HFF-Myc (cell line): ENCODE results near the gene DISP3.

Experiments used
- DNase-seq: peaks from one replicate; pipeline ENCODE4 v3.0.0-alpha.2; 2011; ENCODE audit warnings: low read depth; ENCODE audit errors: extremely low read depth
- H3K4me3 ChIP-seq: replicated peaks from 2 replicates; pipeline ENCODE4 v1.5.1; 2011; ENCODE audit warnings: low read depth, mild to moderate bottlenecking, control low read depth, low read length
- TF ChIP-seq, protein P1 (sequence below): IDR thresholded peaks from 2 replicates; pipeline ENCODE4 v1.5.1; 2012; ENCODE audit warnings: mild to moderate bottlenecking, low read depth, low read length, control low read depth; ENCODE audit errors: missing control alignments

Gene DISP3

DNA sequence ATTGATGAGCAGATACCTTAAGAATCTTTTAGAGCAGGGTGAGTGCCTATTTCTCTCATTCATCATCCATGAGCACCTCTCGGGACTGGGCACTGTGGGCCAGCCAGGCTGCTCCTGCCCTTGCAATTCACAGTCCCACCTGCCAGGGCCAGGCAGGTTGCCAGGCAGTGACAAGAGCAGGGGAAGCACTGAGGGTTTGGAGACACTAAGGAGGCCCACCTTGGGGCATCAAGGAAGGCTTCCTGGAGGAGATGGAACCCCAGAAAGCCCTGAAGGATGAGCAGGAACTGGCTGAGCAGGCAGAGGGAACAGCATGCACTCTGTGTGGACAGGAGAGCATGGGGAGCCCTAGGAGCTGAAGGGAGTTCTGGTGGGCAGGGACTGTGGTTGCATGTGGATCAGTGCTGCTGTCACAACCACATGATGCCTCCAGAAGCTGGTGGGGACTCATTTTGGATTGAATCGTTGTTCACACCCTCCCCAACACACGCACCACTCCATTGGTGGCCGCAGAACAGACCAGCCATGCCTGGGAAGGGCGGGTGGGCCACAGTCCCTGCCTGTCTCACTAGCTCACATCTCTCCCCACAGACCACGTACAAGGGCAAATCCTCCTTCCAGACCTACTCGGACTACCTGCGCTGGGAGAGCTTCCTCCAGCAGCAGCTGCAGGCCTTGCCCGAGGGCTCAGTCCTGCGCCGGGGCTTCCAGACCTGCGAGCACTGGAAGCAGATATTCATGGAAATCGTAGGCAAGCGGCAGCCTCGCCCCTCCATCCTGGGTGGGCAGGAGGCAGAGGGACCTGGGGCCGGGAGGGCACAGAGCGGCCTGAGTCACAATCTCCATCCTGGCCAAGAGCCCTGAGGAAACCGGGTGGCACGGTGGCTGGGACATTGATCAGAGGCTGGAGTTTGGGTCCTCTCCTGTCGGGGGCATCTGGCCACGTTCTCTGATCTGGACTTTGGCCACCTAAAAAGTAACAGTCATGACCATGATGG lies 55.1 kb downstream of the DISP3 start:
- H3K4me3 ChIP-seq: no peak overlapping the region
- TF ChIP-seq, protein P1, sequence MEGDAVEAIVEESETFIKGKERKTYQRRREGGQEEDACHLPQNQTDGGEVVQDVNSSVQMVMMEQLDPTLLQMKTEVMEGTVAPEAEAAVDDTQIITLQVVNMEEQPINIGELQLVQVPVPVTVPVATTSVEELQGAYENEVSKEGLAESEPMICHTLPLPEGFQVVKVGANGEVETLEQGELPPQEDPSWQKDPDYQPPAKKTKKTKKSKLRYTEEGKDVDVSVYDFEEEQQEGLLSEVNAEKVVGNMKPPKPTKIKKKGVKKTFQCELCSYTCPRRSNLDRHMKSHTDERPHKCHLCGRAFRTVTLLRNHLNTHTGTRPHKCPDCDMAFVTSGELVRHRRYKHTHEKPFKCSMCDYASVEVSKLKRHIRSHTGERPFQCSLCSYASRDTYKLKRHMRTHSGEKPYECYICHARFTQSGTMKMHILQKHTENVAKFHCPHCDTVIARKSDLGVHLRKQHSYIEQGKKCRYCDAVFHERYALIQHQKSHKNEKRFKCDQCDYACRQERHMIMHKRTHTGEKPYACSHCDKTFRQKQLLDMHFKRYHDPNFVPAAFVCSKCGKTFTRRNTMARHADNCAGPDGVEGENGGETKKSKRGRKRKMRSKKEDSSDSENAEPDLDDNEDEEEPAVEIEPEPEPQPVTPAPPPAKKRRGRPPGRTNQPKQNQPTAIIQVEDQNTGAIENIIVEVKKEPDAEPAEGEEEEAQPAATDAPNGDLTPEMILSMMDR: no peak
- DNase-seq: no peak

DNA sequence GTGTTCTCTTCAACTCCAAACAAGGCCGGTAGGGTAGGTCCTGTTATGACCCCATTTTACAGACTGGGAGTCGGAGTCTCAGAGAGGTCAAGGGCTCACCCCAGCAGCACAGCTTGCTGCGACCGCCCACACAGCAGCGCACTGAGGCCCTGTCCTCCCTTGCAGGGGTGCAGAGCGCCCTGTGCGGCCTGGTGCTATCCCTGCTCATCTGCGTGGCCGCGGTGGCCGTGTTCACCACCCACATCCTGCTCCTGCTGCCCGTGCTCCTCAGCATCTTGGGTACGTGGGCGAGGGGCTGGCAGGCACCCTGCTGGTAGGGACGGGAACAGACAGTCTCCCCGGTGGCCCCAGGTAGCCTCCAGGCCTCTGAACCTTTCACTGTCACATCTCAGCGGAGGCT lies 55.9 kb downstream of the DISP3 start:
- TF ChIP-seq, protein P1: no peak
- DNase-seq: no peak
- no peak overlapping the region for H3K4me3 ChIP-seq

DNA sequence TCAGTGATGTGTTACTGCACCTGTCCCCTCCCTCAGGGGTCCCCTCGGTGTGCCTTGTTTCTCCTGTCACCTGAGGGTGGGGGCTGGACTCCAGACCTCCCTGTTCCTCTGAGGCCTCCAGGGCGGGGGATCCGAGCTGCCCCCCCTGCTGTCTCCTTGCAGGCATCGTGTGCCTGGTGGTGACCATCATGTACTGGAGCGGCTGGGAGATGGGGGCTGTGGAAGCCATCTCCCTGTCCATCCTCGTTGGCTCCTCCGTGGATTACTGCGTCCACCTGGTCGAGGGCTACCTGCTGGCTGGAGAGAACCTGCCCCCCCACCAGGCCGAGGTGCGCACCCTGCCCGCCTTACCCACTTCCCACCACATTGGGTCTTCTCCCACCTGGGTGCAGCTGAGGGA lies 56.4 kb downstream of the DISP3 start:
- no peak for DNase-seq
- TF ChIP-seq, protein P1: no peak
- no peak overlapping the region for H3K4me3 ChIP-seq

DNA sequence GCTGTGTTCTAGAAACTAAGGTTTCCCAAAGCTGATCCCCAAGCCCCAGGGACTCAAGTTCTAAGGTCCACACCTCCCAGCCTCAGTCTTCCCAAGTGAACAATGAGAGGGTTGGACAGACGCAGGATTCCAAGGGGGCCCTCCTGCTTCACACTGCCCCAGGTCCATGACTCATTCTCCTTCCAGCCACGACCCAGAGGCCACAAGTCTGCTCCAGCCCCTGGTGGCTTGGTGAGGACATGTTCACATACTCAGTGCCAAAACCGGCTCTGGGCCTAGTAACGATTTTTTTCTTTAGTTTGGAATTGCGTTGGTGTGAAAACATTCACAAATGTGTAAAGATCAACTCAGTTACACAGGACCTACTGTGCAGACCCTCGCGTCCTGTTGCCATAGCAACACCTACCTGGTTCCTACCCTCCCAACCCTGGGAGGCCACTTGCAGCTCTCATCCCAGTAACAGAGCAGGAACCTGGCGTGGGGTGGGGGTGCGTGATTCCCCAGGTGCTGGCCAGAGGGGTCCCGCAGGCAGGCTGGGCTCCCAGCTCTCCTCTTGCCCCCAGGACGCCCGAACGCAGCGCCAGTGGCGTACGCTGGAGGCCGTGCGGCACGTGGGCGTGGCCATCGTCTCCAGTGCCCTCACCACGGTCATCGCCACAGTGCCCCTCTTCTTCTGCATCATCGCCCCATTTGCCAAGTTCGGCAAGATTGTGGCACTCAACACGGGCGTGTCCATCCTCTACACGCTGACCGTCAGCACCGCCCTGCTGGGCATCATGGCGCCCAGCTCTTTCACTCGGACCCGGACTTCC lies 57.0 kb downstream of the DISP3 start:
- TF ChIP-seq, protein P1: no peak
- no peak for DNase-seq
- H3K4me3 ChIP-seq: no peak overlapping the region

DNA sequence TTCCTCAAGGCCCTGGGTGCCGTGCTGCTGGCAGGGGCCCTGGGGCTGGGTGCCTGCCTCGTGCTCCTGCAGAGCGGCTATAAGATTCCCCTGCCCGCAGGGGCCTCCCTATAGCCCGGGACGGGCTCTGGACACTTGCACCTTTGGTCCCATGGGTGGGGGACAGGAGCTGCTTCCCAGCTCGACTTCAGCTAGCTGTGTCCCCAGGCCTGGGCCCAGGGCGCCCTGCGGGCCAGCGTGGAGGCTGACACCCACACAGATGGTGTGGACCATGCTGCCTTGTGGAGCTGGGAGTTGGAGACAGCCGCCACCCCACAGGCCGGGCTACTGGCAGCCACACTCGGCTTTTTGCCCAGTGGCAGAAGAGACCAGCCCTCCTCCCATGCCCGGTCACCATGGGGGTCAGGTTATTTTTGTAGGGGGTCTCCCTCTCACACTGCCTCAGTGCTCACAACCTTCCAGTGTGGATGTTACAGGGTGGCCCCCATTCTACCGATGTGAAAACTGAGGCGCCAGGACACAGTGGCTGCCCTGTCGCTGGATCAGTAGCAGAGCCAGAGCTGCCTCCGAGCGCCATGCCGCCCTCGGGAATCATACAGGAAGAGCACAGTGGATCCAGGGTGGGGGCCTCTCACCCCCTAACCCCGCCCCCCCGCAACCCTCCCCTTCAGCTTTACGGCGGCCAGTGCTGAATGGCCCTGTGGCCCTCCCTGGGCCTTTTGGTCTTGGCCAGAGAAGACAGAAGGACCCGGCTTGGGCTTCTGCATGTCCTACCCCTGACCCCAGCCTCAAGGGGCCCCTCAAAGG lies 57.8 kb downstream of the DISP3 start:
- TF ChIP-seq, protein P1: no peak
- DNase-seq: no peak
- no peak overlapping the region for H3K4me3 ChIP-seq

DNA sequence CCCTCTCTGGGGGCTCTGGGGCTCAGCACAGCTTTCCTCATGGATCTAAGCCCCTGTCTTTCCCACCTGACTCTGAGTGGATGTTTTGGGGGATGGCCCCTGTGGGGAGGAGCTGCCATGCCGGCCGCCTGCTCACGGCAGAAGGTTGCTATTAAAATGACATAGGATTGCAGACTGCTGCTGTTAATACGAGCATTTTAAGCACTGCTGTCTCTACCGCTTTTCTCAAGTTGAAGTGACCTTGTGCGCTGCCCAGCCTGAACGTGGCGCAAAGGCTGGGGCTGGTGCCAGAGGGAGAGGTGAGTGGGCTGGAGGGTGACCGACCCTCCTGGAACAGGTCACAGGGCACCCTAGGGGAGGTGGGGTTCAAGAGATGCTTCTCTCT lies 58.4 kb downstream of the DISP3 start:
- no peak overlapping the region for H3K4me3 ChIP-seq
- no peak for DNase-seq
- TF ChIP-seq, protein P1: no peak
